ENCODE results near the gene ADH6.

DNA sequence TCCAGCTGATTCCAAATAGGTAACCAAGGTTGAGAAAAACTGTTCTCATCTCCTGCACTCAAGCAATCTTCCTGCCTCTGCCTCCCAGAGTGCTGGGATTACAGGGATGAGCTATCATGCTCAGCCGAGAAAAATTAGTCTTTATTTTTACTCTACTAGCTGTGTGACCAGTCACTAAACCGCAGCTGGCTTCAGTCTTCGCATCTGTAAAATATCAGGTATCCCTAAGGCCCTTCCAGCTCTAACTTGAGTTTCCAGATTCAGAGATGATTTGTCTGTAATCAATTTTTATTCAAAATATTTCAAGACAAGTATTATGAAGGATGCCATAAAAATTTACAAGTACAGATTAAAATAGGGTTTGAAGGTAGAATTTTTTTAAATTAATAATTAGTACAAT is 3.5 kb downstream of the ADH6 start:
- TF ChIP-seq, protein P1, sequence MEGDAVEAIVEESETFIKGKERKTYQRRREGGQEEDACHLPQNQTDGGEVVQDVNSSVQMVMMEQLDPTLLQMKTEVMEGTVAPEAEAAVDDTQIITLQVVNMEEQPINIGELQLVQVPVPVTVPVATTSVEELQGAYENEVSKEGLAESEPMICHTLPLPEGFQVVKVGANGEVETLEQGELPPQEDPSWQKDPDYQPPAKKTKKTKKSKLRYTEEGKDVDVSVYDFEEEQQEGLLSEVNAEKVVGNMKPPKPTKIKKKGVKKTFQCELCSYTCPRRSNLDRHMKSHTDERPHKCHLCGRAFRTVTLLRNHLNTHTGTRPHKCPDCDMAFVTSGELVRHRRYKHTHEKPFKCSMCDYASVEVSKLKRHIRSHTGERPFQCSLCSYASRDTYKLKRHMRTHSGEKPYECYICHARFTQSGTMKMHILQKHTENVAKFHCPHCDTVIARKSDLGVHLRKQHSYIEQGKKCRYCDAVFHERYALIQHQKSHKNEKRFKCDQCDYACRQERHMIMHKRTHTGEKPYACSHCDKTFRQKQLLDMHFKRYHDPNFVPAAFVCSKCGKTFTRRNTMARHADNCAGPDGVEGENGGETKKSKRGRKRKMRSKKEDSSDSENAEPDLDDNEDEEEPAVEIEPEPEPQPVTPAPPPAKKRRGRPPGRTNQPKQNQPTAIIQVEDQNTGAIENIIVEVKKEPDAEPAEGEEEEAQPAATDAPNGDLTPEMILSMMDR (IDR thresholded peaks at IDR 0.05; ENCODE audit: low read depth, low read length, poor library complexity, severe bottlenecking), result no peak
- no peak for TF ChIP-seq EZH2phosphoT487 (IDR thresholded peaks at IDR 0.05; ENCODE audit: borderline replicate concordance, low read length)

Measured in DOHH2 (cell line).